Transverse colon (tissue), 4 donors: ENCODE measurements around the gene VAT1. TPM values are rescaled to one million over a fixed set of nuclear protein-coding genes. Genes with fewer than 3 reads are reported as not detected.

ENCODE experiments used
- DNase-seq: peaks from one replicate; pipeline ENCODE4 v3.0.0-alpha.2; 2019
- H3K27ac ChIP-seq, 4 donors: fragments of 200-600 bp; sonication (generic); 2 replicates each; pipeline ENCODE4 v1.5.1; 2016 to 2018; ENCODE audit warnings: inconsistent platforms in 4 of 4
- H3K27me3 ChIP-seq: fragments of 200-600 bp; sonication (generic); 2 replicates; pipeline ENCODE4 v1.5.1; 2017; ENCODE audit warnings: inconsistent platforms
- H3K36me3 ChIP-seq, 4 donors: fragments of 200-600 bp; sonication (generic); 2 replicates each; pipeline ENCODE4 v1.5.1; 2017 to 2019; ENCODE audit warnings: inconsistent platforms in 4 of 4
- H3K4me1 ChIP-seq, 4 donors: fragments of 200-600 bp; sonication (generic); 2 replicates each; pipeline ENCODE4 v1.5.1; 2017 to 2020; ENCODE audit warnings: inconsistent platforms in 4 of 4
- H3K4me3 ChIP-seq, 4 donors: fragments of 200-600 bp; sonication (generic); 1 replicate in 1 of 4; 2 replicates in 3 of 4; pipeline versions ENCODE4 v1.5.1 to v1.6.1; 2017 to 2019; ENCODE audit warnings: inconsistent platforms in 4 of 4
- H3K9me3 ChIP-seq, 2 donors: fragments of 200-600 bp; sonication (generic); 2 replicates each; pipeline ENCODE4 v1.5.1; 2017 to 2019; ENCODE audit warnings: inconsistent platforms in 2 of 2
- CTCF ChIP-seq, 5 experiments: fragments of 200-600 bp in 3 of 5; fragments of 450-650 bp in 2 of 5; sonication (generic) in 3 of 5; IDR thresholded peaks; 1 replicate in 2 of 5; 2 replicates in 3 of 5; pipeline ENCODE4 v1.5.1; 2016 to 2017; ENCODE audit warnings: antibody characterized with exemption in 5 of 5, inconsistent platforms in 3 of 5, mild to moderate bottlenecking in 2 of 5, moderate library complexity in 1 of 5
- EP300 ChIP-seq: sonication (generic); formaldehyde crosslinking; IDR thresholded peaks from one replicate; pipeline ENCODE4 v1.6.1; 2017; ENCODE audit warnings: antibody characterized with exemption, low read depth
- POLR2A ChIP-seq: fragments of 450-650 bp; IDR thresholded peaks from one replicate; pipeline ENCODE4 v1.6.1; 2016; ENCODE audit warnings: antibody characterized with exemption, mild to moderate bottlenecking, moderate library complexity
- POLR2AphosphoS5 ChIP-seq, 3 donors: sonication (generic); formaldehyde crosslinking; IDR thresholded peaks; one replicate each; pipeline ENCODE4 v1.6.1; 2016; ENCODE audit warnings: antibody characterized with exemption in 3 of 3
- WGBS, 2 donors: methylation state at CpG; one replicate each; pipeline ENCODE4 v1.1.5; 2018; ENCODE audit warnings: low coverage in 1 of 2; 5-methylcytosine and 5-hydroxymethylcytosine counted together
- in situ Hi-C, 4 donors: fragments of 200-750 bp; cut with MboI; loops; one replicate each; pipeline versions ENCODE4 v1.15.0 to v1.15.1; 2017; ENCODE audit warnings: low sequenced_read_pairs in 3 of 4, low pct_ligation_motif_present in 1 of 4, low pct_unique_long_range_greater_than_20kb in 1 of 4
- intact Hi-C: fragments of 100-400 bp; cut with DNase I; formaldehyde crosslinking; loops from one replicate; pipeline ENCODE4 v1.15.1; 2023; ENCODE audit warnings: low total_unique reads
- total RNA-seq, 4 donors: library from RNA; depleted of rRNA; stranded (reverse); fragments of >200 nt; gene quantifications; one replicate each; pipeline ENCODE4 v1.1.0, GENCODE V29; 2016

VAT1 gene
- total RNA-seq, 4 donors from 2014 or later, result 26.2 to 94.1 (median 65.7) TPM

- intact Hi-C loops (loop anchor here (10.0 kb wide), 1 partner anchor 297 kb away; no protein-coding TSS in a partner anchor), in situ Hi-C loops (loop anchor here in 1 of 4 donors (25.0 kb wide), 1 partner anchor 319 kb away; no protein-coding TSS in a partner anchor)
- no peak overlapping the region for H3K4me3 ChIP-seq
- H3K27me3 ChIP-seq, result peaks cover 3% of the 10 kb centered on the region
- no peaks in the 10 kb centered on the region for H3K36me3 ChIP-seq
- peak overlapping the region in 2 of 4 donors; percentile 24 to 91 for H3K27ac ChIP-seq
- peaks cover 6 to 43% (median 24%) of the 10 kb centered on the region in 4 donors for H3K4me1 ChIP-seq
- DNase-seq, result no peak
- TF ChIP-seq EP300, result no peak
- no peak for TF ChIP-seq POLR2AphosphoS5 (IDR thresholded peaks at IDR 0.05)
- TF ChIP-seq POLR2A, result no peak
- TF ChIP-seq CTCF (IDR thresholded peaks at IDR 0.05), result no peak
- 60 to 69% methylated on average over 3 to 19 of the region's 19 CpGs for WGBS, 2 donors
- no peaks in the 10 kb centered on the region for H3K9me3 ChIP-seq
Observed at GRCh38 chr17:43018008-43018853, 4.0 kb downstream of the VAT1 start.

GRCh38 chr17:43016216-43016615 is 6.0 kb downstream of the VAT1 start:
- intact Hi-C loops, result loop anchor here (10.0 kb wide), 1 partner anchor 299 kb away; no protein-coding TSS in a partner anchor
- Histone ChIP-seq H3K27me3 (no peaks in the 10 kb centered on the region), H3K4me3 (no peak overlapping the region), H3K4me1 (peaks cover 0 to 45% (median 26%) of the 10 kb centered on the region in 4 donors), H3K27ac (peak overlapping the region; percentile 15 to 52 (median 20)), H3K36me3 (no peaks in the 10 kb centered on the region), H3K9me3 (no peaks in the 10 kb centered on the region)
- in situ Hi-C loops, result loop anchor here in 1 of 4 donors (25.0 kb wide), 1 partner anchor 321 kb away; no protein-coding TSS in a partner anchor
- WGBS, 2 donors, result 95% methylated on average over 7 of the region's 7 CpGs; no CpG with 5 or more reads in 1 of the 2 donors
- no peak for DNase-seq
- TF ChIP-seq CTCF (IDR thresholded peaks at IDR 0.05), result no peak
- no peak for TF ChIP-seq EP300
- TF ChIP-seq POLR2AphosphoS5 (IDR thresholded peaks at IDR 0.05), result no peak
- TF ChIP-seq POLR2A, result no peak

GRCh38 chr17:43015579-43015978 is 6.6 kb downstream of the VAT1 start:
- Histone ChIP-seq H3K4me3 (no peak overlapping the region), H3K4me1 (peaks cover 0 to 47% (median 29%) of the 10 kb centered on the region in 4 donors), H3K27ac (peak overlapping the region; percentile 13 to 60 (median 34)), H3K9me3 (no peaks in the 10 kb centered on the region), H3K36me3 (no peaks in the 10 kb centered on the region), H3K27me3 (no peaks in the 10 kb centered on the region)
- intact Hi-C loops, result loop anchor here (10.0 kb wide), 1 partner anchor 299 kb away; no protein-coding TSS in a partner anchor
- in situ Hi-C loops, result loop anchor here in 1 of 4 donors (25.0 kb wide), 1 partner anchor 322 kb away; no protein-coding TSS in a partner anchor
- WGBS, 2 donors, result 76 to 77% methylated on average over 3 to 9 of the region's 9 CpGs
- DNase-seq, result no peak
- TF ChIP-seq POLR2A, result no peak
- no peak for TF ChIP-seq CTCF (IDR thresholded peaks at IDR 0.05)
- TF ChIP-seq EP300, result no peak
- peak in 2 of 3 donors; percentile 18 to 28 for TF ChIP-seq POLR2AphosphoS5 (IDR thresholded peaks at IDR 0.05)
